Esophagus muscularis mucosa (tissue), 4 donors: ENCODE measurements around the gene MGLL.

Source experiments
- EP300 ChIP-seq: sonication (generic); formaldehyde crosslinking; IDR thresholded peaks from one replicate; pipeline ENCODE4 v1.6.1; 2017; ENCODE audit warnings: antibody characterized with exemption
- POLR2A ChIP-seq: fragments of 450-650 bp; IDR thresholded peaks from one replicate; pipeline ENCODE4 v1.6.1; 2017; ENCODE audit warnings: antibody characterized with exemption, moderate library complexity, mild to moderate bottlenecking, low read depth
- POLR2AphosphoS5 ChIP-seq, 2 donors: sonication (generic); formaldehyde crosslinking; IDR thresholded peaks; one replicate each; pipeline ENCODE4 v1.6.1; 2017; ENCODE audit warnings: antibody characterized with exemption in 2 of 2
- TF ChIP-seq, protein P1 (sequence below), 3 experiments: fragments of 200-600 bp in 2 of 3; fragments of 450-650 bp in 1 of 3; sonication (generic) in 2 of 3; IDR thresholded peaks; one replicate each; pipeline ENCODE4 v1.5.1; 2017 to 2019; ENCODE audit warnings: antibody characterized with exemption in 3 of 3, mild to moderate bottlenecking in 2 of 3, moderate library complexity in 1 of 3

DNA sequence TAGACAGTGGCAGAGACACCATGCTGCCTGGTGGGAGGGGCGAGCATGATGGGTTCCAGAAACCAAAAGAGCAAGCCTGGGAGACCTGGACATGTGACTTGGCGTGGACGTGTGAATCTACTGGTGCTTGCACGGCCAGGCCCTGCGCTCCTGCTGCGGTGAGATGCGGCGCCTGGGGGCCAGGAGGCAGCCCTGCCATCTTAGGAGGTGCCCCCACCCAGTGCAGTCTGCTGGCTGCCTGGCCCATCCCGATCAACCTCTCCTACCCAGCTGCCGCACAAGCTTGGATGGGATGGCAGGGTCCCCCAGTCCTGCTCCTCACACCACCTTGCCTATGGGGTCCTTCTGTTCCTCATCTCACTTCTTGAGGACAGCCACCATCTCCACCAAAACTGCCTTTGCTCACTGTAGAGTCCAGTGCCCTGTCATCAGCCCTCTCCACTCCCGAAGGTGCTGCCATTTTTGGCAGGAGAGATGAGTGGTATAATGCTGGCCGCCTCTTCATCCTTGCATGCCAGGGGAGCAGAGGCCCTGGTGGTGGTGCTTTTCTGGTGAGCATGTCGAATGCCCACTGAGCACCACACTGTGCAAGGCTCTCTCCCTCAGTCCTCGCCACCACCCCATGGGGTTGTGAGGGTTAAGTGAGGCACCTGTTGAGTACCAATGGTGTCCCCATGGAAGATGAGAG is 152.6 kb downstream of the MGLL start:
- TF ChIP-seq, protein P1, sequence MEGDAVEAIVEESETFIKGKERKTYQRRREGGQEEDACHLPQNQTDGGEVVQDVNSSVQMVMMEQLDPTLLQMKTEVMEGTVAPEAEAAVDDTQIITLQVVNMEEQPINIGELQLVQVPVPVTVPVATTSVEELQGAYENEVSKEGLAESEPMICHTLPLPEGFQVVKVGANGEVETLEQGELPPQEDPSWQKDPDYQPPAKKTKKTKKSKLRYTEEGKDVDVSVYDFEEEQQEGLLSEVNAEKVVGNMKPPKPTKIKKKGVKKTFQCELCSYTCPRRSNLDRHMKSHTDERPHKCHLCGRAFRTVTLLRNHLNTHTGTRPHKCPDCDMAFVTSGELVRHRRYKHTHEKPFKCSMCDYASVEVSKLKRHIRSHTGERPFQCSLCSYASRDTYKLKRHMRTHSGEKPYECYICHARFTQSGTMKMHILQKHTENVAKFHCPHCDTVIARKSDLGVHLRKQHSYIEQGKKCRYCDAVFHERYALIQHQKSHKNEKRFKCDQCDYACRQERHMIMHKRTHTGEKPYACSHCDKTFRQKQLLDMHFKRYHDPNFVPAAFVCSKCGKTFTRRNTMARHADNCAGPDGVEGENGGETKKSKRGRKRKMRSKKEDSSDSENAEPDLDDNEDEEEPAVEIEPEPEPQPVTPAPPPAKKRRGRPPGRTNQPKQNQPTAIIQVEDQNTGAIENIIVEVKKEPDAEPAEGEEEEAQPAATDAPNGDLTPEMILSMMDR (IDR thresholded peaks at IDR 0.05), result no peak
- TF ChIP-seq POLR2A (no peak), EP300 (no peak), POLR2AphosphoS5 (IDR thresholded peaks at IDR 0.05) (no peak)
